Kidney capillary endothelial cell (primary cell): ENCODE results near the gene RNF213.
"Not testable (repeated sequence)": the region's sequence is repeated elsewhere in the genome, so short reads cannot be mapped to it uniquely, and the experiment has no call there.

Experiments used
- DNase-seq: peaks from one replicate; pipeline ENCODE4 v3.0.0-alpha.2; 2018; ENCODE audit warnings: low spot score

The RNF213 gene

DNA sequence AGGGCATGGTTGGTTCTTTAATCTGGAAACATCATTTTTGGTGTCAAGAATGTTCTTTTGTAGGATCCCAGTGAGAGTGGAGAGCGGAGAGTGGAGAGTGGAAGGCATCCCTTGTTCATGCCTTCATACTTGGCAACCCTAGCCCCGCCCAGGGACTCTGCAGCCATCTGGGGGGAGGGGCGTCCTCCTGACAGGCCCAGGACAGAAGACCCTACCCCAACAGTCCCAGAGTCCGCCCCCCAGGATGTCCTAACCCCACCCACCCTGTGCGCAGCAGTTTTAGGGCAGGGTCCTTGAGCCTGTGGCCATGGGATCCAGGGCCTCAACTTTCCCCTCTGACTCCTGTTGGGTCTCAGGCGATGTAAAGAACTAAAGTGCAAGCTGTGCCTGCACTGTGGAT lies 36.0 kb upstream of the RNF213 start:
- DNase-seq, result no peak

DNA sequence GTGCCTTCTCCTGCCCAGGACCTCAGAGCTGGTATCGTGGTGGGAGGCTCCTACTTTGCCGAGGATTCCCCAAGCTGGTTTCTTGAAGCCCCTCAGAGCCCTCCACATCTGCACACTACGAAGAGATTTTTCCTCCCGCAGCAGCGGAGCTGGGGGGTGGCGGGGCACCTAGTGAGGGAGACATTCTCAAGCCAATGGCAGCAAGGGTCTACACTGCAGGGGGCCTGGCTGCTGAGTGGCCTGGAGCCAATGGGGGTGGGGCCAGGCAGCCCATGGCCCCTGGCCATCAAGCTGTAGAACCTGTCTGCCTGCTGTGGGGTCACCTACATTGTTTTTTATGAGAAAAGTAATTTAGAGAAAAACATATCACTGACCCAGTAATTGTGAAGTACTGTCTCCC lies 35.4 kb upstream of the RNF213 start:
- no peak for DNase-seq

DNA sequence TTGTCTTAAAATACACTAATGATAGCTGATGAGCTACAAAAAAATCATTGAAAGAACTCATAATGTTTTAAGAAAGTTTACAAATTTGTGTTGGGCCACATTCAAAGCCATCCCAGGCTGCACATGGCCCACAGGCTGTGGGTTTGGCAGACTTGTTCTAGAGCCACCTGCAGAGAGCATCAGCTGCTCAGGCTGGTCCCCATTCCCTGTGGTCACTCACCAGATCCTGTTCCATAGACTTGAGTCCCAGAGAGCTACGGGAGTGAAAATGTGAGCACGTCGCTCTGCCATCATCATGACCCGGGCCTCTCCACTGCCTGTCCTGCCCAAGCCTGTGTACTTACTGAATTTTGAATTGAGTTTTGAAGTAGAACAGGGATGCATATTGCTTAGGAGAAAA lies 33.5 kb upstream of the RNF213 start:
- no peak for DNase-seq

DNA sequence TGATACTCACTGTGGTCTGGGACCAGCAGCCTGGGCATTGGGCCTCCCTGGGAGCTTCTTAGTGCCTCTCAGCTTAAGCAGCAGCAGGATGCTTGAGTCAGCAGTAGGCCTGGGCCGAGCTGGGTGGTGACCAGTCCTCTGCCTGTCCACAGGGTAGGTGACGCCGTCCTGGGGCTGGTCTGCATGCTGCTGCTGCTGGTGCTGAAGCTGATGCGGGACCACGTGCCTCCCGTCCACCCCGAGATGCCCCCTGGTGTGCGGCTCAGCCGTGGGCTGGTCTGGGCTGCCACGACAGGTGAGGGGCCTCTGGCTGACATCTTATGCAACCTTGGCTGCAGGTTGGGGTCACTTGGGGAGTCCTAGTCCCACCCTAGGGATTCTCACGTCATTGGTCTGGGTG lies 33.0 kb upstream of the RNF213 start:
- no peak for DNase-seq

DNA sequence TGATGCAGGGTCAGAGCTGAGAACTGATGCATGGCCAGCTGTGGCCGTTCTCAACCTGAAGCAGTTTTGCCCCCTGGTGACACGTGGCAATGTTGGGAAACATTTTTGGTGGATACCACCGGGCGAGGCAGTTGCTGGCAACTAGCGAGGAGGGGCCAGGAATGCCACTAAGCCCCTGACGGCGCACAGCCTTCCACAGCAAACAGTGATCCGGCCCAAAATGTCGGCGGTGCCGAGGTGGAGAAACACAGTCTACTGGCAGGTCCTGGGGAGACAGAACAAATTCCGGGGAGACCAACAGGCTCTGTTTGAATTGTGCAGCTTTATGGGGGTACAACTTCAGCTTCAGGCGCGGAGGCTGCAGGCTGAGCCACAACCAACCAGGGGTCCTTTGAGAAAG lies 32.2 kb upstream of the RNF213 start:
- no peak for DNase-seq

DNA sequence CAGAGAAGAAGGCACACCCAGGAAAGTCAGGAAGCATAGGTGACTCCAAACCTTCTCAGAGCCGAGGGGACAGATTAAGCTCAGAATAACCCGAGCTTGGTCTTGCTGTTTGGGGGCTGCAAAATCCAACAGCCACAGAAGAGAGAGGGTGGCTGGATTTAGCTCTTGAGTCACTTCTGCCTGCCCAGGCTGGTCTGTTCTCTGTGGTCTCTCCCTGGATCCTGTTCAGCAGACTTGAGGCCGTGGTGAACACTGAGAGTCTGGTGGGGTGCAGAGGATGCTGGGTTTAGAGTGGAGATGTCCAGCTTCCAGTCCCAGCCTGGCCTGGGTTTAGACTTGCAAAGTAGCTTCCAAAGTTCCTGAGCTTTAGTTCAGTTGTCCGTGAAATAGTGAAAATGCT lies 31.6 kb upstream of the RNF213 start:
- no peak for DNase-seq

DNA sequence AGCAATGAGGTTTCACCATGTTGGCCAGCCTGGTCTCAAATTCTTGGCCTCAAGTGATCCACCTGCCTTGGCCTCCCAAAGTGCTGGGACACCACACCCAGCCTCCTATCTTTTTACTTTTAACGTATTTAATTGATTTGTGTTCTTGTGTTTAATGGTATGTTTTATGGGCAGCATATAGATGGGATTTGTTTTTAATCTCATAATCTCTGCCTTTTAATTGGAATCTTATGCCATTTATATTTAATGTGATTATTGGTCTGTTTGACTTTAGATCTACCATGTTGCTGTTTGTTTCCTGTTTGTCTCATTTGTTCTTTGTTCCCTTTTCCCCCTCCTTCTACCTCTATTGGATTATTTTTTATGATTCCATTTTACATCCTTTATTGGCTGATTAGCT lies 28.2 kb upstream of the RNF213 start:
- no peak for DNase-seq

DNA sequence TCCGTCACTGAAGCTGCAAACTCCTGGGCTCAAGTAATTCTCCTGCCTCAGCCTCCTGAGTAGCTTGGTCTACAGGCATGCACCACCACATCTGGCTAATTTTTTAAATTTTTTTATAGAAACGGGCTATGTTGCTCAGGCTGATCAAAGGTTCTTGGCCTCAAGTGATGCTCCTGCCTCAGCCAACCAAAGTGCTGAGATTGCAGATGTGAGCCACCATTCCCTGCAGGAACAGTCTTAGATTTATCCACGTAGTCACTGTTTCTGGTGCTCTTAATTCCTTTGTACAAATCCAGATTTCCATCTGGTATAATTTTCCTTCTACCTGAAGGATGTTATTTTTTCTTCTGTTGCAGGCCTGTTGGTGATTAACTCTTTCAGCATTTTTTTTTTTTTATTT lies 27.4 kb upstream of the RNF213 start:
- DNase-seq, result no peak

DNA sequence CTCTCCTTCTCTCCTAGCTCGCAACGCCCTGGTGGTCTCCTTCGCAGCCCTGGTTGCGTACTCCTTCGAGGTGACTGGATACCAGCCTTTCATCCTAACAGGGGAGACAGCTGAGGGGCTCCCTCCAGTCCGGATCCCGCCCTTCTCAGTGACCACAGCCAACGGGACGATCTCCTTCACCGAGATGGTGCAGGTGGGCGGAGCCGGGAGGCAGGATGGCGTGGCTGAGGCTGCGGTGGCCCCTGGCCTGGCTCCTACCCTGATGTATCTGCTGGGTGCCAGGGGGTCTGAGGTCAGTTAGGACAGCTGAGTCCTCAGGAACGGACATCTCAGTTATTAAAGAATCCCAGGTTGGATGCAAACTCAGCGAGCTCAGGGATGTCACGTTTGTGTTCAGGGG lies 23.7 kb upstream of the RNF213 start:
- no peak for DNase-seq

DNA sequence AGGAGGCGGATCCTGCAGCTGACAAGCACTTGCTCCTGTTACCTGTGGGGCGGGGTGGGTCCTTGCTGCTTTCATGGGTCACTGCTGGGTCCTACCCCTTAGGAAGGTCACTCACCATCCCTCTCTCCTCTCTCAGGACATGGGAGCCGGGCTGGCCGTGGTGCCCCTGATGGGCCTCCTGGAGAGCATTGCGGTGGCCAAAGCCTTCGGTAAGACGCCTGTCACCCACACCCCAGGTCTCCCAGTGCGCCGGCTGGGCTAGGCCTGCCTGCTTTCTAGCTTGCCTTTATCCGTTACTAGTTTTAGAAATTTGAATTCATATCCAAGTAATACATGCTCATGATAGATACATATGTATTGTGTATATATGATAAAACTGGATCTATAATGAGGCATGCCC lies 23.3 kb upstream of the RNF213 start:
- DNase-seq, result no peak

DNA sequence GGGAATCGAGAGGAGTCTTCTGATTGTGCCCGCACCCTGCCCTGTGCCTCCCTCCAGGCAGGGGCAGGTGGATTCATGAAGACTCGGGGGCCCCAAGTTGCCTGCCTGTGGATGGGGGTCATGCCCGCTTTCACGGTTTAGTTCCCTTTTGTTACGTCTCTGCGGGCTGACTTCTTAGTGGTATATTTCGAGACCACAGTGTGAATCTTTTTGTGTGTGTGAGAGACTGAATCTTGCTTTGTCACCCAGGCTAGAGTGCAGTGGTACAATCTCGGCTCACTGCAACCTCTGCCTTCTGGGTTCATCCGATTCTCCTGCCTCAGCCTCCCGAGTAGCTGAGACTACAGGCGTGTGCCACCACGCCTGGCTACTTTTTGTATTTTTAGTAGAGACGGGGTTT lies 18.1 kb upstream of the RNF213 start:
- no peak for DNase-seq

DNA sequence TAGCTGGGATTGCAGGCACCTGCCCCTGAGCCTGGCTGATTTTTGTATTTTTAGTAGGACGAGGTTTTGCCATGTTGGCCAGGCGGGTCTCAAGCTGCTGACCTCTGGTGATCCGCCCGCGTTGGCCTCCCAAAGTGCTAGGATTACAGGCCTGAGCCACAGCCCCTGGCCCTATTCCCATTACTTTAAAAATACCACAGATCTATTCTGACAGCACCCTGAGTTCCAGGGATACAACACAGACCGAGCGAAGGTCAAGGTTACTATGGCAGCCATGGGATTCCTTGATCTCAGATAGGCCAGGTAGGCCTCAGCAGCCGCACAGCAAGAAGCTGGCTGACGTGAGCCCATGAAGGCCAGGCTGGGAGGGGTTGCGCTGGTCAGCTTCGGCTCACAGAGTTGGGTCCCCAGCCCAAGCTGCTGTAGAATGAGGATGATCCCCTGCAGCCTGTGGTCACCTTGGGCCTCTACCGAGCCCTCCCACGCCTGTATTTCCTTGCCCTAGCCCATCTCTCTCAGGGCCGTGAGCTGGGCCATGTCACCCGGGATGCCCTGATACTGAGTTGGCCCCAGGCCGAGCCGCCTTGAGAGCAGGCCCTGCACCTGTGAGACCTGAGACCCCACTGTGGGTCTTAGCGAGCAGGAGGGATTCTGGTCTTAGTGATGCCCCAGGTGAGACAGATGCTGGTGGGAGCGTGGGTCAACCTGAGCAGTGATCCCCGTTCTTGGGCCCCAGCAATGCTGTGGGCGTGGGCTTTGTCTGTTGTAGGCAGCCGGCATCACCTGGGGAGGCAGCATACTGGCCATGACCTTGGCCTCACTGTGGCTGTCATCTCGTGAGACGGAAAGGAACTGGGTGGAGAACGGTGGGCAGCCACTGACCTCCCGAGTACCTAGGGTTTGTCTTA lies 16.9 kb upstream of the RNF213 start:
- no peak for DNase-seq

DNA sequence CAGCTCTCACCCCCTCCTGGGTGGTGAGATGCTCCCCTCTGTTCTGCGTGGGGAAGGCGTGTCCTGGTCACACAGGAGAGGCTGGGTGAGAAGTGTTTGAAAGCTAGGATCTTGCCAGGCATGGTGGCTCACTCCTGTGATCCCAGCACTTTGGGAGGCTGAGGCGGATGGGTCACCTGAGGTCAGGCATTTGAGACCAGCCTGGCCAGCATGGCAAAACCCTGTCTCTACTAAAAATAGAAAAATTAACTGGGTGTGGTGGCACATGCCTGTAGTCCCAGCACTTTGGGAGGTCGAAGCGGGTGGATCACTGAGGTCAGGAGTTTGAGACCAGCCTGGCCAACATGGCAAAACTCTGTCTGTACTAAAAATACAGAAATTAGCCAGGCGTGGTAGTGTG lies 16.2 kb upstream of the RNF213 start:
- DNase-seq, result not testable (repeated sequence)

DNA sequence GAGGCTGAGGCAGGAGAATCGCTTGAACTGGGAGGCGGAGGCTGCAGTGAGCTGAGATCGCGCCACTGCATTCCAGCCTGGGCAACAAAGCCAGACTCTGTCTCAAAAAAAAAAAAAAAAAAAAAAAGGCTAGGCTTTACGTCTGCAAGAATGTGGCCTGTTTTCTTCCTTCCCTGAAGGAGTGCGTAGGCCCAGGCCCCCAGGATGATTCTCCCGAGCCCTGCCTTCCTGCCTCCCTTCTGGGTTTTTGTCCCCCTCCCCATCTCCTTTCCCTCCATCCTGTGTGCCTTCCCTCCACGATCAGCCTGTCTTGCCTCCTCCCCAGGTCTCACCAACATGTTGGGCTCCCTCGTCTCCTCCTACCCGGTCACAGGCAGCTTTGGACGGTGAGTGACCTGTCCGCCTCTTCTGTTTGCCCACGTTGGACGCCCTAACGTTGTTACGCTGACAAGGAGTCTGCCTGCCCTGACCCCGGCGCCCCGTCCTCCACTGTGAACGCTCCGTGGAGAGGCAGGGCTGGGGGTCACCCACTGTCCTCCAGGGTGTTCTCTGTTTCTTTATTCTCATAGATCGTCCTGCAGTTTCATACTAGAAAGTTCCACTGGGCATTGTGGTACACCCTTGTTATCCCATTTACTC lies 15.7 kb upstream of the RNF213 start:
- DNase-seq, result no peak

DNA sequence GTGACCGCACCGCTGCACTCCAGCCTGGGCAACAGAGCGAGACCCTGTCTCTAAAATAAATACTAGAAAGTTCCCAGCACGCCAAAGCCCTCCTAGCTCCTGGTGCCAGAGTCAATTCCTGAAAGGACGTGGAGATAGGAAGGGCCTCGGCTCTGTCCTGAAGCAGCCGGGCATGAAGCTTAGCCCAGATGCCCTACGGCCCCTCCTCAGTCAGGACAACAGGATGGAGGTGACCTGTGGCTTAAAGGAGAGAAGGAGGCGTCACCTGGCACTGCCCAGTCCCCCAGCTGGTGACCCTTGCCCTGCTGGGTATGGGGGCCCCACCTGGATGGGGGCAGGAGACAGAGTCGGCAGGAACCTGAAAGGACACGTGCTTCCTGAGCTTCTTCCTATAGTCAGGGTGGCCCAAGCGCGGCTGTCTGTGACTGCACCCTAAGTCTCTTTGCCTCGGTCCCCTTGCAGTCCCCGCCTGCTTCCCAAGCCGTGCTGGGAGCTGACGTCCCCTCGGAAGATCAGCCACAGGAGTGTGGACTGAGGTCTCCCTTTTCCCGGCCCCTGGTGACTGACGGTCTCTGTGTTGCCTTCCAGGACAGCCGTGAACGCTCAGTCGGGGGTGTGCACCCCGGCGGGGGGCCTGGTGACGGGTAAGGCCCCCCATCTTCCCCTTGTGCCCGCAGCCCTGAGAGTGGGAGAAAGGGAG lies 14.9 kb upstream of the RNF213 start:
- no peak for DNase-seq

DNA sequence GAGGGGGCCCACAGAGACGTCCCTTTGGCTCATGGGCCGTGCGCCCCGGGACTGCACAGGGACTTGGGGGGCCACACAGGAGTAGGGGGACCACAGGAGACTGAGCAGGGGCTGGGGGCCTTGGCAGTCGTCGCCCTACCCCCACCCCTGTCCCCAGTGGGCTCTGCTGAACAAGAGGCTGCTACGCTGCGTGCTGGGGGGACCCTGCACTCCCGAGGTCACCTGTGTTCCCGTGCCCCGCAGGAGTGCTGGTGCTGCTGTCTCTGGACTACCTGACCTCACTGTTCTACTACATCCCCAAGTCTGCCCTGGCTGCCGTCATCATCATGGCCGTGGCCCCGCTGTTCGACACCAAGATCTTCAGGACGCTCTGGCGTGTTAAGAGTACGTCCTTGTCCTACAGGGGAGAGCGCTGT lies 14.4 kb upstream of the RNF213 start:
- no peak for DNase-seq

DNA sequence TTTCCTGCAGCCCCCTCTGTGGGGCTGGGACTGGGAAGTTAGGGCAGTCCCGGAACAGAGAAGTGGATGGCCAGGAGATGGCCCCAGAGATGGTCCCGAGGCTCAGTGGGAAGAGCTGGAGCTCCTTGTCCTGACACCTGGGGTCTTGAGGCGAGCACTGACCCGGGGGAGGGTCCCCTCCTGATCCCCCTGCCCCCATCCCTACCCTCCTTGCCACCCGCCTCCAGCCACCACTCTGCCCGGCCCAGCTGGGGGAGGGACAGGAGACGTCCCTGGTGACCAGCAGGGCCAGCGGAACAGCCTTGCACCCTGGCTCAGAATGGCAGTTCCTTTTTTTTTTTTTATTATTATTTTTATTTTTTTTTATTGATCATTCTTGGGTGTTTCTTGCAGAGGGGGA lies 13.9 kb upstream of the RNF213 start:
- no peak for DNase-seq

DNA sequence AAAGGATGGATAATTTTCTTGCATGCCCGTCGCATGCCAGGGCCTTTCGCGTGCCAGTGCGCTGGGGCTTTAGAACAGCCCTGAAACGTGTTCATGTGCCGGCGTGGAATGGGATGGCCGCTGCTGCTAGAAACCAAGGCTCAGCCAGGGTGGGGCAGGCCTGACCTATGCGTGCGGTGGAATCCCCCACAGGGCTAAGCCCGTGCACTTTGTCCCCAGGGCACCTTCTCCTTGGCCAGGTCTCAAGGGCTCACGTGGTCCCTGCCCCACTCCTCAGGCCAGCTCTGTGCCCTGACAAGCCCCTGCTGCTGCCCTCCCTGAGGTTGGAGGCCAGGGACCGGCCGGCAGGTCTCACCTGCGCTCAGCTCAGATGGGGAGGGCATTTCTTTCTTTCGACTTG lies 13.1 kb upstream of the RNF213 start:
- DNase-seq, result no peak

DNA sequence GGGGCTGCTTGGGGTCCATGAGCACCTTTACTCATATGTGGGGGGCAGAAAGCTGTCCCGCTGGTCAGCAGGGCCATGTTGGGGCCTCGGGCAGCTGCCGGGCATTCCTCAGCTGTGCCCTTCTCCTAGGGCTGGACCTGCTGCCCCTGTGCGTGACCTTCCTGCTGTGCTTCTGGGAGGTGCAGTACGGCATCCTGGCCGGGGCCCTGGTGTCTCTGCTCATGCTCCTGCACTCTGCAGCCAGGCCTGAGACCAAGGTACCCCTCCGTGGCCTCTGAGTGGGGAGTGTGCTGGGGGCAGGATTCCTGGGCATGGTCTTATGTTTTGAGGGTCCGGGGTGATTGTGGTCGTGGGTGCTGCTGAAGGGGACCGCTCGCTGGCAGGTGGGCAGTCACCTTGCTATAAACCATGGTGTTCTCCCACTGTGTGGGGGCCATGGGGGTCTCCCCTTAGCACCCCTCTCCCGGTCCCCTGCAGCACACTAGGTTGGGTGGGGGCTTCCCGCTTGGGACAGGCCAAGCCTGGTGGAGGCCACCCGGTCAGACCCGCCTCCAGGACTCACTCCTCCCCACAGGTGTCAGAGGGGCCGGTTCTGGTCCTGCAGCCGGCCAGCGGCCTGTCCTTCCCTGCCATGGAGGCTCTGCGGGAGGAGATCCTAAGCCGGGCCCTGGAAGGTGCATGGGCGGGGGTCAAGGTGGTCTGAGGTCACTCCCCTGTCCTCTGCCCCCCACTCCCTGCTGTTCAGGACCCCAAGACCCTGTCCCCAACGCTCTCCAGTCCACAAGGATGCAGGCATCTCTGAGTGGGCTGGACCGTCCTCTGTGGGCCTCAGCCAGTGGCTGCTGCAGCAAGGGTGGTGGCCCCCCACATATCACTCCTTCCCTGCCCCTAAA lies 12.4 kb upstream of the RNF213 start:
- DNase-seq, result no peak

DNA sequence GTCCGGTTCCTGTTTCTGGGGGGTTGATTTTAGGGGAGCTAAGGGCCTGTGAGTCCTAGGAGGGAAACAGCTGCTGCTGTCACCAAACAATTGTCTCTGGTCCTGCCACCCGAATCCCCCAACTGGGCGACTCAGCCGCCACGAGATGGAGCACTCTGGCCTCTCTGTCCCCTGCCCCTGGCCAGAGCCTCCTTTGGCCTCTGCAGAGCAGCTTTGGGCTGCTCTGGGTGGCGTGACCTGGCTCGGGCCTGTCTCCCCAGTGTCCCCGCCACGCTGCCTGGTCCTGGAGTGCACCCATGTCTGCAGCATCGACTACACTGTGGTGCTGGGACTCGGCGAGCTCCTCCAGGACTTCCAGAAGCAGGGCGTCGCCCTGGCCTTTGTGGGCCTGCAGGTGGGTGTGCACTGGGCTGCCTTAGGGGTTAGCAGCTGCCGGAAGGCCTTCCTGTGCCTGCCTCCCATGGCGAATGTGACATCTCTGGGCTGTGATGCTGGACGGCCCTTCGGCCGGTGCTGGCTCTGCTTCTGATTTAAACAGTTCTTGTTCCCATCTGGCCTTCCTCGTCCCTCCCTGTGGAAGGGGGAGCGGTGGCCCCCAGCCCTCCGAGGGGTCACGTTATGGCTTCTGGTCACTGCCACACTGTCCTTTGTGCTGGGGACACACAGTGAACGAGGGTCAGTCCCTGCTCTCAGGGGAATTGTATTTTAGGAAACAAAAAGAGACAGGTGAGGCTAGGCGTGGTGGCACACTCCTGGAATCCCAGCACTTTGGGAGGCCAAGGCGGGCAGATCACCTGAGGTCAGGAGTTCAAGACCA lies 11.6 kb upstream of the RNF213 start:
- no peak for DNase-seq

DNA sequence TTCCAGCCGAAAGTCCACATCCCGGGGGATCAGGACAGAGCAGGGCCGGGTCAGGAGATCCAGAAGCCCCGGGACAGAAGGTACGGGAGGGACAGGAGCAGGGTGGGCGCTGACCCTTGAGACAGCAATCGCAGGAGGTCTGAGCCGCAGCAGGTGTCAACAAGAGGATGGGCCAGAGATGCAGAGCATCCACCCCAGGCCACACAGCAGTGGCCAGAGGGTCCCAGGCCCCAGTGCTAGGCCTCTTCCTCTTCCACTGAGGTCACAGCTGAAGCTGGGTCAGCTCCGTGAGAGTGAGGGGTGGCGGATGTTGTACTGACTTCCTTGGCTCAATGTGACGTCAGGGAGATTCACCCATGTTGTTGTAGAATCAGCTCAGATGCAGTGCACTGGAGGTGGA lies 8.7 kb upstream of the RNF213 start:
- no peak for DNase-seq
